Endothelial cell of umbilical vein (primary cell): ENCODE data around the gene ZP3.
"Not testable (repeated sequence)": the region's sequence is repeated elsewhere in the genome, so short reads cannot be mapped to it uniquely, and the experiment has no call there.

Experiments used
- EZH2 ChIP-seq: IDR thresholded peaks from 2 replicates; pipeline ENCODE4 v1.6.1; 2012; ENCODE audit warnings: borderline replicate concordance, low read depth, mild to moderate bottlenecking, moderate library complexity, low read length, inconsistent platforms; ENCODE audit not compliant: severe bottlenecking
- FOS ChIP-seq: IDR thresholded peaks from 2 replicates; pipeline ENCODE4 v1.6.1; 2011; ENCODE audit warnings: mild to moderate bottlenecking, low read length, moderate library complexity, borderline replicate concordance; ENCODE audit not compliant: insufficient read depth
- GATA2 ChIP-seq: IDR thresholded peaks from 2 replicates; pipeline ENCODE4 v1.7.0; 2011; ENCODE audit warnings: low read depth, mild to moderate bottlenecking, moderate library complexity, mixed read lengths, low read length; ENCODE audit not compliant: insufficient read length, insufficient read depth
- JUN ChIP-seq: IDR thresholded peaks from 2 replicates; pipeline ENCODE4 v1.6.1; 2011; ENCODE audit warnings: borderline replicate concordance, low read depth; ENCODE audit not compliant: insufficient read length, insufficient read depth
- MYC ChIP-seq: IDR thresholded peaks from one replicate; pipeline ENCODE4 v1.6.1; 2011; ENCODE audit warnings: mild to moderate bottlenecking, low read depth, low read length
- POLR2A ChIP-seq: IDR thresholded peaks from 2 replicates; pipeline ENCODE4 v1.6.1; 2012; ENCODE audit warnings: low read depth, mild to moderate bottlenecking, control low read depth, low read length
- POLR2AphosphoS5 ChIP-seq: IDR thresholded peaks from 2 replicates; pipeline ENCODE4 v1.6.1; 2012; ENCODE audit warnings: low read depth, mild to moderate bottlenecking, control low read depth, low read length, moderate library complexity; ENCODE audit not compliant: insufficient read depth
- TF ChIP-seq, protein P1 (sequence below), 2 donors: IDR thresholded peaks; 1 replicate in 1 of 2; 2 replicates in 1 of 2; pipeline ENCODE4 v1.5.1; 2011; ENCODE audit warnings: low read length in 2 of 2, mild to moderate bottlenecking in 2 of 2, moderate library complexity in 2 of 2, control low read depth in 1 of 2, inconsistent platforms in 1 of 2, low read depth in 1 of 2; ENCODE audit not compliant: insufficient read depth in 1 of 2; ENCODE audit errors: extremely low read depth in 1 of 2
- TF ChIP-seq, protein P2 (sequence below): IDR thresholded peaks from 2 replicates; pipeline ENCODE4 v1.6.1; 2011; ENCODE audit not compliant: insufficient read depth, insufficient read length

DNA sequence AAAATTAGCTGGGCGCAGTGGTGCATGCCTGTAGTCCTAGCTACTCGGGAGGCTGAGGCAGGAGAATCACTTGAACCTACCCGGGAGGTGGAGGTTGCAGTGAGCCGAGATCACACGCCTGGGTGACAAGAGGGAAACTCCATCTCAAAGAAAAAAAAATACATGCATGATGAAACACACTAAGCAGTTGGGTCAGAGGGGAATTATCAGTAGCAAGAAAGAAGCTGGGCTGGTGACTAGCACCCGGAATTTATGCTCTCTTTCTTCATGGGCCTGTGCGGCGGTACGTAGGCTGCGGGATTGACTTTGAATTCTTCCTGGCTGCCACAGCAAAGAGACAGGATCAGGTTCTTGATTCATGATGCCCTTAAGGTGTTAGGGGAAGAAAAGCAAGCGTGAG lies 54.9 kb downstream of the ZP3 start:
- TF ChIP-seq POLR2A, EZH2, JUN, POLR2AphosphoS5, MYC, FOS, GATA2: not testable (repeated sequence)
- TF ChIP-seq, protein P1, sequence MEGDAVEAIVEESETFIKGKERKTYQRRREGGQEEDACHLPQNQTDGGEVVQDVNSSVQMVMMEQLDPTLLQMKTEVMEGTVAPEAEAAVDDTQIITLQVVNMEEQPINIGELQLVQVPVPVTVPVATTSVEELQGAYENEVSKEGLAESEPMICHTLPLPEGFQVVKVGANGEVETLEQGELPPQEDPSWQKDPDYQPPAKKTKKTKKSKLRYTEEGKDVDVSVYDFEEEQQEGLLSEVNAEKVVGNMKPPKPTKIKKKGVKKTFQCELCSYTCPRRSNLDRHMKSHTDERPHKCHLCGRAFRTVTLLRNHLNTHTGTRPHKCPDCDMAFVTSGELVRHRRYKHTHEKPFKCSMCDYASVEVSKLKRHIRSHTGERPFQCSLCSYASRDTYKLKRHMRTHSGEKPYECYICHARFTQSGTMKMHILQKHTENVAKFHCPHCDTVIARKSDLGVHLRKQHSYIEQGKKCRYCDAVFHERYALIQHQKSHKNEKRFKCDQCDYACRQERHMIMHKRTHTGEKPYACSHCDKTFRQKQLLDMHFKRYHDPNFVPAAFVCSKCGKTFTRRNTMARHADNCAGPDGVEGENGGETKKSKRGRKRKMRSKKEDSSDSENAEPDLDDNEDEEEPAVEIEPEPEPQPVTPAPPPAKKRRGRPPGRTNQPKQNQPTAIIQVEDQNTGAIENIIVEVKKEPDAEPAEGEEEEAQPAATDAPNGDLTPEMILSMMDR (IDR thresholded peaks at IDR 0.05; ENCODE audit: extremely low read depth in 1 of 2, insufficient read depth in 1 of 2, low read depth in 1 of 2, low read length in 2 of 2) = not testable (repeated sequence)
- TF ChIP-seq, protein P2, sequence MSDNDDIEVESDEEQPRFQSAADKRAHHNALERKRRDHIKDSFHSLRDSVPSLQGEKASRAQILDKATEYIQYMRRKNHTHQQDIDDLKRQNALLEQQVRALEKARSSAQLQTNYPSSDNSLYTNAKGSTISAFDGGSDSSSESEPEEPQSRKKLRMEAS = not testable (repeated sequence)
